KMS-11 (cell line): ENCODE results near the gene VSIR.

Experiments
- H2AFZ ChIP-seq: fragments of 200-600 bp; sonication (generic); 2 replicates; pipeline ENCODE4 v1.6.1; 2016; ENCODE audit warnings: antibody characterized with exemption, mixed run types, low read depth
- H3K27ac ChIP-seq: fragments of 200-600 bp; sonication (generic); 2 replicates; pipeline ENCODE4 v1.6.1; 2016; ENCODE audit warnings: mild to moderate bottlenecking, mixed run types
- H3K27me3 ChIP-seq: fragments of 200-600 bp; sonication (generic); 2 replicates; pipeline ENCODE4 v1.6.1; 2017; ENCODE audit warnings: mild to moderate bottlenecking, low read depth, mixed run types, moderate library complexity; ENCODE audit not compliant: insufficient read depth
- H3K36me3 ChIP-seq: fragments of 200-600 bp; sonication (generic); 2 replicates; pipeline ENCODE4 v1.6.1; 2017; ENCODE audit warnings: mild to moderate bottlenecking, mixed run types; ENCODE audit not compliant: insufficient read depth
- H3K4me1 ChIP-seq: fragments of 200-600 bp; sonication (generic); 2 replicates; pipeline ENCODE4 v1.6.1; 2016; ENCODE audit warnings: mild to moderate bottlenecking, low read depth, mixed run types; ENCODE audit not compliant: poor library complexity, severe bottlenecking
- H3K4me2 ChIP-seq: fragments of 200-600 bp; sonication (generic); 2 replicates; pipeline ENCODE4 v1.7.0; 2016; ENCODE audit warnings: mild to moderate bottlenecking, mixed run types
- H3K4me3 ChIP-seq: fragments of 200-600 bp; sonication (generic); IDR thresholded peaks from 2 replicates; pipeline ENCODE4 v1.6.1; 2017; ENCODE audit warnings: low read depth, low read length, mixed read lengths; ENCODE audit not compliant: insufficient read depth
- H3K79me2 ChIP-seq: fragments of 200-600 bp; sonication (generic); 2 replicates; pipeline ENCODE4 v1.6.1; 2016; ENCODE audit warnings: low read depth, mixed run types; ENCODE audit not compliant: insufficient read depth
- H3K9ac ChIP-seq: fragments of 200-600 bp; sonication (generic); 2 replicates; pipeline ENCODE4 v1.6.1; 2016; ENCODE audit warnings: mild to moderate bottlenecking, mixed run types
- H4K20me1 ChIP-seq: fragments of 200-600 bp; sonication (generic); 2 replicates; pipeline ENCODE4 v1.6.1; 2016; ENCODE audit warnings: mild to moderate bottlenecking, mixed run types; ENCODE audit not compliant: insufficient read depth
- CTCF ChIP-seq: fragments of 200-600 bp; sonication (generic); conservative IDR thresholded peaks from 2 replicates; pipeline ENCODE4 v1.6.1; 2017; ENCODE audit warnings: low read depth, mild to moderate bottlenecking, antibody characterized with exemption, low read length, moderate library complexity, mixed read lengths

The VSIR gene

DNA sequence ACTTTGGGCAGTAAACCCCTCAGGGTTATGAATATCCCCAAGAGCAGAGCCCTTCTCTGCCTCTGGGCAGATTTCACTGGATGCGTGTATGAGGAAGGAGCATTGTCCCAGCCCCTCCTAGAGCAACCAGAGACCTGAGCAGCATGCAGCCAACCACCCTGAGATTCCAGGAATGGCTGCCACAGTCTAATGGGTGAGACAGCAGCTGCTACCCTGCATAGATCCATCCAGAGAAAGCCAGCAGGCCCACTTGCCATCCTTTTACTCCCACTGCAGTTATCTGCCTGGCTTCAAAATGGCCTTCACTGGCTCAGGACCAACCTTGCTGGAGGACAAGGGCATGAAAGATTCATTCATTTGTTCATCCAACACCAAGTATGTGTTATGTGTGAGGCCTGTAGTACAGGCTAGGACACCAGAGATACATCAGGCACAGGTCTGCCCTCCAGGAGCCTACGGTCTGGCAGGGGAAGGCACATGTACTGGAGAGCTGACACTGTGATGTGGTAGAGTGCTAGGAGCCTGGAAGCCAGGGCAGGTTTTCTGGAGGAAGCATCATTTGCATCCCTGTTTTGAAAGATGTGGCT is 27.6 kb downstream of the VSIR start:
- Histone ChIP-seq H3K36me3 (no peaks in the 10 kb centered on the region), H4K20me1 (no peaks in the 10 kb centered on the region), H3K9ac (no peak overlapping the region), H3K4me1 (no peaks in the 10 kb centered on the region), H3K4me2 (no peak overlapping the region), H3K4me3 (no peak overlapping the region), H2AFZ (no peak overlapping the region), H3K27ac (no peak overlapping the region), H3K79me2 (no peaks in the 10 kb centered on the region), H3K27me3 (no peaks in the 10 kb centered on the region; the same call in 1 of the 2 replicates)
- TF ChIP-seq CTCF: no peak

DNA sequence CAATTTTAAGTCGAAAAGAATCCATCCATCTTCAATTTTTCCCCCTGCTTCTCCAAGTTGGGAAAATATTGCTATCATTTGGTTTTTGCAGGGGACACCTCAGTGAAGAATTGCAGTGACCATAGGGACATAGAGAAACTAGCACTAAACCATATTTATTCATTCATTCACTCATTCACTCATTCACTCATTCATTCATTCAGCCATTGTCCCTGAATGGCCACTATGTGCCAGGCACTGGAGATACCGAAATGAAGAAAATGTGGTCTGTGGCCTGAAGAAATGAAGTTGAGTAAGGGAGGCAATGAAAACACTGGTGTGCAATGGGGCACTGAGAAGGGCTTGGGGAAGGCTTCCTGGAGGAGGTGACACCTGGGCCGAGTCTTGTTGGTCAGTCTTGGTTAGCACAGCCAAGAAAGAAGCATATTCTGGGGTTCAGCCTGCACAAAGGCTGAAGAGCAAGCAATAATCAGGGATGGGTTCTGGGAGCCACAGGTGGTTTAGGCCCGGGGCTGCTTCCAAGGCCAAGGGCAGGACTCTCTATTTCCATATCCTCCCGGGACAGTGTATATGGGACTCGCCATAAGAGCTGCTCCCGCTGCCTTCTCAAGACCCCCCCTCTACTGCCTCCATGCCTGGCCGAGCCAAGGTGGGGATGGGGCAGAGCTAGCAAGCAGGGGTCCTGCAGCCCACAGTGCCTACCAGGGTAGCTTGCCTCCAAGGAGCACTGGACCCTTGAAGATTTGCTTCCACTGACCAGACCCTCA is 28.2 kb downstream of the VSIR start:
- TF ChIP-seq CTCF: no peak
- Histone ChIP-seq H2AFZ (no peak overlapping the region), H3K9ac (no peak overlapping the region), H3K4me2 (no peak overlapping the region), H3K4me1 (no peaks in the 10 kb centered on the region), H3K36me3 (no peaks in the 10 kb centered on the region), H4K20me1 (no peaks in the 10 kb centered on the region), H3K27me3 (no peaks in the 10 kb centered on the region; the same call in 1 of the 2 replicates), H3K4me3 (no peak overlapping the region), H3K79me2 (no peaks in the 10 kb centered on the region), H3K27ac (no peak overlapping the region)

DNA sequence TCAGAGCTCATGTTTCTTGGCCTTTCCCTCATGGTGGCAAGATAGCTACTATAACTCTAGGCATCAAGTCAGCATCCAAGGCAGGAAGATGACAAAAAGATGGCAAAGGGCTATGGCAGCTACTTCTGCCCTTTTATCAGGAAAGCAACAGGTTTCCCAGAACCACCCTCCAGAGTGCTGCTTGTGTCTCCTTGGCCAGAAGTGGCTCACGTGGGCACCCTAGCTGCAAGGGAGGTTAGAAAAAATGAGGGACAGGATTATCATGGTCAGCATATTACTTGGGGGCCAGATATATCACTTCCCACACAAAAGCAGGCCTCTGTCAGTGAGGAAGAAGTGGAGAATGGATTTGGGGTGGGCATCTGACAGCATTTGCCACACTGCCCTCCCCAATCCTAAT is 29.5 kb downstream of the VSIR start:
- Histone ChIP-seq H3K4me1 (no peaks in the 10 kb centered on the region), H3K27ac (no peak overlapping the region), H2AFZ (no peak overlapping the region), H3K27me3 (no peaks in the 10 kb centered on the region; the same call in 1 of the 2 replicates), H3K79me2 (no peaks in the 10 kb centered on the region), H3K9ac (no peak overlapping the region), H3K4me2 (no peak overlapping the region), H4K20me1 (no peaks in the 10 kb centered on the region), H3K36me3 (no peaks in the 10 kb centered on the region), H3K4me3 (no peak overlapping the region)
- TF ChIP-seq CTCF: no peak

- H4K20me1 ChIP-seq: no peaks in the 10 kb centered on the region
- H3K4me3 ChIP-seq: no peak overlapping the region
- no peak overlapping the region for H3K4me2 ChIP-seq
- H3K27me3 ChIP-seq: no peaks in the 10 kb centered on the region; the same call in 1 of the 2 replicates
- H3K27ac ChIP-seq: no peak overlapping the region
- no peaks in the 10 kb centered on the region for H3K36me3 ChIP-seq
- no peaks in the 10 kb centered on the region for H3K79me2 ChIP-seq
- H2AFZ ChIP-seq: no peak overlapping the region
- H3K9ac ChIP-seq: no peak overlapping the region
- no peak for TF ChIP-seq CTCF
- no peaks in the 10 kb centered on the region for H3K4me1 ChIP-seq
Observed at GRCh38 chr10:71743089-71743838, 30.1 kb downstream of the VSIR start.
